IMR-90 (cell line): Measurements from ENCODE around the gene SIX5. TPM values are rescaled to one million over a fixed set of nuclear protein-coding genes. Genes with fewer than 3 reads are reported as not detected.
A peak's percentile ranks its signal among the peaks of the same experiment; 100 is the strongest.

Experiments
- ATAC-seq: fragments of 200-7000 bp; cut with Tn5 transposase; 2 replicates; pipeline ENCODE4 v1.9.1; 2020; ENCODE audit warnings: low read depth, mild to moderate bottlenecking, moderate library complexity
- BruUV-seq: library from RNA; stranded (reverse); fragments of 400-500 nt; replicated peaks from 2 replicates; lab custom pipeline; 2021; lab: Mats Ljungman, UMichigan
- CTCF ChIA-PET: fragments of 300-600 bp; formaldehyde crosslinking; extraction: SDS; loops from one replicate; lab custom pipeline; 2021; ENCODE audit warnings: antibody characterized with exemption; lab: Yijun Ruan, JAX
- POLR2A ChIA-PET: fragments of 300-600 bp; sonication (Branson Sonifier 250); formaldehyde crosslinking; loops from one replicate; lab custom pipeline; 2022; ENCODE audit warnings: antibody characterized with exemption; ENCODE audit not compliant: unreplicated experiment; lab: Charles Lee
- DNase-seq: peaks from one replicate; pipeline ENCODE4 v3.0.0; 2013
- H2AFZ ChIP-seq: replicated peaks from 2 replicates; pipeline ENCODE3; 2013; ENCODE audit warnings: low read length, mild to moderate bottlenecking; ENCODE audit not compliant: poor library complexity
- H2AK5ac ChIP-seq: 2 replicates; pipeline ENCODE4 v1.6.1; 2013; ENCODE audit warnings: low read depth, low read length, inconsistent platforms
- H2AK9ac ChIP-seq: replicated peaks from 2 replicates; pipeline ENCODE3; 2013; ENCODE audit warnings: mild to moderate bottlenecking, low read depth, low read length, moderate library complexity; ENCODE audit not compliant: poor library complexity
- H2BK120ac ChIP-seq: 2 replicates; pipeline ENCODE4 v1.6.1; 2013; ENCODE audit warnings: low read depth, low read length, inconsistent platforms
- H2BK15ac ChIP-seq: 3 replicates; pipeline ENCODE4 v1.6.1; 2013; ENCODE audit warnings: low read depth, low read length, inconsistent platforms
- H2BK20ac ChIP-seq: 2 replicates; pipeline ENCODE4 v1.6.1; 2013; ENCODE audit warnings: low read depth, mild to moderate bottlenecking, inconsistent platforms, low read length, moderate library complexity
- H2BK5ac ChIP-seq: 2 replicates; pipeline ENCODE4 v1.6.1; 2013; ENCODE audit warnings: mild to moderate bottlenecking, low read depth, low read length, inconsistent platforms; ENCODE audit not compliant: poor library complexity, severe bottlenecking
- H3K14ac ChIP-seq: replicated peaks from 2 replicates; pipeline ENCODE4 v1.6.1; 2013; ENCODE audit warnings: low read depth, low read length, inconsistent platforms
- H3K18ac ChIP-seq: 2 replicates; pipeline ENCODE4 v1.6.1; 2013; ENCODE audit warnings: low read depth, low read length, control low read depth
- H3K23ac ChIP-seq: 2 replicates; pipeline ENCODE4 v1.6.1; 2013; ENCODE audit warnings: low read depth, low read length, inconsistent platforms
- H3K27ac ChIP-seq: 2 replicates; pipeline ENCODE4 v1.5.1; 2013; ENCODE audit warnings: mild to moderate bottlenecking, control low read depth, low read length; ENCODE audit not compliant: insufficient read depth
- H3K27me3 ChIP-seq: 2 replicates; pipeline ENCODE4 v1.6.1; 2013; ENCODE audit warnings: low read length; ENCODE audit not compliant: control insufficient read depth, insufficient read depth
- H3K36me3 ChIP-seq: 2 replicates; pipeline ENCODE4 v1.6.1; 2013; ENCODE audit warnings: low read length, mixed read lengths; ENCODE audit not compliant: control insufficient read depth, insufficient read depth
- H3K4ac ChIP-seq: 2 replicates; pipeline ENCODE4 v1.6.1; 2013; ENCODE audit warnings: low read depth, low read length, inconsistent platforms
- H3K4me1 ChIP-seq: 2 replicates; pipeline ENCODE4 v1.6.1; 2013; ENCODE audit warnings: low read length, mixed read lengths; ENCODE audit not compliant: control insufficient read depth, insufficient read depth
- H3K4me2 ChIP-seq: 2 replicates; pipeline ENCODE4 v1.6.1; 2013; ENCODE audit warnings: low read depth, mild to moderate bottlenecking, control low read depth, low read length, moderate library complexity
- H3K4me3 ChIP-seq: 2 replicates; pipeline ENCODE4 v1.5.1; 2013; ENCODE audit warnings: low read depth, mild to moderate bottlenecking, control low read depth, low read length, moderate library complexity; ENCODE audit not compliant: insufficient read depth
- H3K56ac ChIP-seq: 2 replicates; pipeline ENCODE4 v1.6.1; 2013; ENCODE audit warnings: low read length, inconsistent platforms; ENCODE audit not compliant: insufficient read depth; ENCODE audit errors: extremely low read depth
- H3K79me1 ChIP-seq, 2 experiments: 2 replicates each; pipeline ENCODE4 v1.6.1; 2013; ENCODE audit warnings: low read length in 2 of 2, inconsistent platforms in 1 of 2, low read depth in 1 of 2
- H3K9ac ChIP-seq: 2 replicates; pipeline ENCODE4 v1.6.1; 2013; ENCODE audit warnings: low read depth, low read length, control low read depth
- H3K9me1 ChIP-seq: 2 replicates; pipeline ENCODE4 v1.6.1; 2013; ENCODE audit warnings: low read length, inconsistent platforms; ENCODE audit not compliant: insufficient read depth
- H3K9me3 ChIP-seq: 2 replicates; pipeline ENCODE4 v1.6.1; 2013; ENCODE audit warnings: low read length; ENCODE audit not compliant: control insufficient read depth, insufficient read depth
- H4K20me1 ChIP-seq: 2 replicates; pipeline ENCODE4 v1.6.1; 2013; ENCODE audit warnings: low read length, inconsistent platforms; ENCODE audit not compliant: insufficient read depth
- H4K5ac ChIP-seq: 2 replicates; pipeline ENCODE4 v1.6.1; 2013; ENCODE audit warnings: mild to moderate bottlenecking, low read depth, low read length, control low read depth
- H4K8ac ChIP-seq, 2 experiments: 2 replicates each; pipeline ENCODE4 v1.6.1; 2013; ENCODE audit warnings: low read depth in 2 of 2, low read length in 2 of 2, control low read depth in 1 of 2, inconsistent platforms in 1 of 2
- H4K91ac ChIP-seq: 2 replicates; pipeline ENCODE4 v1.6.1; 2013; ENCODE audit warnings: low read depth, low read length, inconsistent platforms; ENCODE audit not compliant: insufficient read depth
- BHLHE40 ChIP-seq: fragments of 150-350 bp; IDR thresholded peaks from 2 replicates; pipeline ENCODE4 v1.6.1; 2016; ENCODE audit warnings: mild to moderate bottlenecking, low read depth, low read length
- CHD1 ChIP-seq: IDR thresholded peaks from 2 replicates; pipeline ENCODE4 v1.6.1; 2012; ENCODE audit warnings: low read depth, low read length, improper control_type of control experiment
- MAFK ChIP-seq: IDR thresholded peaks from 2 replicates; pipeline ENCODE4 v1.6.1; 2012; ENCODE audit warnings: low read depth, low read length, improper control_type of control experiment
- MAZ ChIP-seq: IDR thresholded peaks from 2 replicates; pipeline ENCODE4 v1.6.1; 2012; ENCODE audit warnings: low read depth, mild to moderate bottlenecking, low read length, improper control_type of control experiment, moderate library complexity, borderline replicate concordance
- MXI1 ChIP-seq: IDR thresholded peaks from 2 replicates; pipeline ENCODE4 v1.6.1; 2012; ENCODE audit warnings: low read depth, mild to moderate bottlenecking, low read length, moderate library complexity, borderline replicate concordance
- NFE2L2 ChIP-seq: fragments of 150-350 bp; IDR thresholded peaks from 2 replicates; pipeline ENCODE4 v1.6.1; 2016; ENCODE audit warnings: low read depth, mild to moderate bottlenecking, low read length
- POLR2A ChIP-seq: IDR thresholded peaks from 2 replicates; pipeline ENCODE4 v1.6.1; 2012; ENCODE audit warnings: mild to moderate bottlenecking, low read depth, low read length
- RAD21 ChIP-seq: IDR thresholded peaks from 2 replicates; pipeline ENCODE4 v1.6.1; 2012; ENCODE audit warnings: low read length, improper control_type of control experiment
- SMC3 ChIP-seq: fragments of 150-350 bp; IDR thresholded peaks from 2 replicates; pipeline ENCODE4 v1.6.1; 2016; ENCODE audit warnings: low read depth, mild to moderate bottlenecking, antibody characterized with exemption, low read length, moderate library complexity
- USF2 ChIP-seq: fragments of 150-350 bp; IDR thresholded peaks from 2 replicates; pipeline ENCODE4 v1.6.1; 2017; ENCODE audit warnings: mild to moderate bottlenecking, antibody characterized with exemption, low read length, low read depth
- WGBS, 2 experiments: methylation state at CpG; one replicate each; pipeline versions ENCODE4 v1.1.5 to v1.1.7; 2013; ENCODE audit warnings: missing lambda C conversion rate in 2 of 2; ENCODE audit not compliant: insufficient read length in 1 of 2; ENCODE audit errors: extremely low coverage in 2 of 2; 5-methylcytosine and 5-hydroxymethylcytosine counted together
- dilution Hi-C: fragments of 300-500 bp; cut with HindIII; formaldehyde crosslinking; loops from one replicate; pipeline ENCODE4 v1.14.3; 2018; ENCODE audit warnings: low sequenced_read_pairs; ENCODE audit not compliant: unreplicated experiment
- in situ Hi-C: fragments of 300-500 bp; cut with MboI; formaldehyde crosslinking; loops from 3 replicates; pipeline ENCODE4 v1.14.3; 2019; ENCODE audit warnings: low sequenced_read_pairs, inconsistent platforms, mixed read lengths
- intact Hi-C: fragments of 100-400 bp; cut with micrococcal nuclease; formaldehyde crosslinking; loops from 2 replicates; pipeline ENCODE4 v1.10.0; 2022
- polyA plus RNA-seq, 3 experiments: library from polyadenylated mRNA; depleted of rRNA; stranded (reverse); fragments of >200 nt; gene quantifications; 2 replicates each; pipeline ENCODE4 v1.2.3, GENCODE V29; 2012; ENCODE audit warnings: low replicate concordance in 1 of 3
- total RNA-seq: library from RNA; depleted of rRNA; stranded (reverse); fragments of >200 nt; gene quantifications from 2 replicates; pipeline ENCODE4 v1.2.3, GENCODE V29; 2012
- TF ChIP-seq, protein P1 (sequence below): conservative IDR thresholded peaks from 2 replicates; pipeline ENCODE4 v1.5.1; 2012; ENCODE audit warnings: mild to moderate bottlenecking, low read depth, low read length, improper control_type of control experiment
- TF ChIP-seq, protein P2 (sequence below): fragments of 150-350 bp; IDR thresholded peaks from 2 replicates; pipeline ENCODE4 v1.6.1; 2016; ENCODE audit warnings: low read depth, mild to moderate bottlenecking, low read length, moderate library complexity, borderline replicate concordance

The SIX5 gene
- total and polyA plus RNA-seq, 2 of the 4 experiments (the other 2 are of a cell fraction): 0.90 to 15.5 TPM

- H3K9me3 ChIP-seq: no peaks in the 10 kb centered on the region
- H2BK5ac ChIP-seq: peak within 1 kb of the TSS; percentile 26
- no TSS peak for BruUV-seq
- dilution Hi-C loops: no loop called here
- no peak within 1 kb of the TSS for H2BK20ac ChIP-seq
- peaks cover 2% of the 10 kb centered on the region; the same call in 1 of the 2 replicates for H4K20me1 ChIP-seq
- 1% methylated on average over 28 of the region's 48 CpGs; no CpG with 5 or more reads in 1 of the 2 experiments for WGBS, 2 experiments
- H3K4me1 ChIP-seq: peaks cover 3% of the 10 kb centered on the region; the same call in 1 of the 2 replicates
- peak within 1 kb of the TSS; percentile 11; the same call in 2 of the 3 replicates for H2BK15ac ChIP-seq
- ChIA-PET POLR2A (interaction anchor here (0.6 to 1.3 kb wide), 3 partner anchors 13 to 617 kb away, joined by 5 to 20 read pairs (median 5); no protein-coding TSS in a partner anchor), CTCF (interaction anchor here (0.7 to 1.2 kb wide), 2 partner anchors 39 to 125 kb away, joined by 3 read pairs; no protein-coding TSS in a partner anchor)
- H4K8ac ChIP-seq: peak within 1 kb of the TSS; percentile 95 to 96
- peak within 1 kb of the TSS; percentile 67 for H3K14ac ChIP-seq
- H3K18ac ChIP-seq: no peak within 1 kb of the TSS
- H3K56ac ChIP-seq: peak within 1 kb of the TSS; percentile 61
- peaks cover 3% of the 10 kb centered on the region for H3K9me1 ChIP-seq
- H4K5ac ChIP-seq: peak within 1 kb of the TSS; percentile 80
- H3K27me3 ChIP-seq: no peaks in the 10 kb centered on the region
- peak within 1 kb of the TSS; percentile 70 for H3K4ac ChIP-seq
- H2BK120ac ChIP-seq: peak within 1 kb of the TSS; percentile 31; the same call in 1 of the 2 replicates
- H3K27ac ChIP-seq: peak within 1 kb of the TSS; percentile 50
- ATAC-seq: peak; percentile 99
- H3K9ac ChIP-seq: peak within 1 kb of the TSS; percentile 92
- DNase-seq: peak; percentile 98
- peak within 1 kb of the TSS; percentile 89 for H3K4me3 ChIP-seq
- H2AK9ac ChIP-seq: peak within 1 kb of the TSS; percentile 95
- intact Hi-C loops: loop anchor here (2.0 kb wide), 1 partner anchor 36 kb away; no protein-coding TSS in a partner anchor
- peak within 1 kb of the TSS; percentile 90 for H3K4me2 ChIP-seq
- H2AFZ ChIP-seq: peak within 1 kb of the TSS; percentile 86
- peaks cover 26 to 46% of the 10 kb centered on the region in 2 experiments for H3K79me1 ChIP-seq
- in situ Hi-C loops: no loop called here
- H2AK5ac ChIP-seq: peak within 1 kb of the TSS; percentile 96
- H4K91ac ChIP-seq: peak within 1 kb of the TSS; percentile 37
- no peaks in the 10 kb centered on the region for H3K36me3 ChIP-seq
- peak within 1 kb of the TSS; percentile 86 for H3K23ac ChIP-seq
- TF ChIP-seq, protein P1, sequence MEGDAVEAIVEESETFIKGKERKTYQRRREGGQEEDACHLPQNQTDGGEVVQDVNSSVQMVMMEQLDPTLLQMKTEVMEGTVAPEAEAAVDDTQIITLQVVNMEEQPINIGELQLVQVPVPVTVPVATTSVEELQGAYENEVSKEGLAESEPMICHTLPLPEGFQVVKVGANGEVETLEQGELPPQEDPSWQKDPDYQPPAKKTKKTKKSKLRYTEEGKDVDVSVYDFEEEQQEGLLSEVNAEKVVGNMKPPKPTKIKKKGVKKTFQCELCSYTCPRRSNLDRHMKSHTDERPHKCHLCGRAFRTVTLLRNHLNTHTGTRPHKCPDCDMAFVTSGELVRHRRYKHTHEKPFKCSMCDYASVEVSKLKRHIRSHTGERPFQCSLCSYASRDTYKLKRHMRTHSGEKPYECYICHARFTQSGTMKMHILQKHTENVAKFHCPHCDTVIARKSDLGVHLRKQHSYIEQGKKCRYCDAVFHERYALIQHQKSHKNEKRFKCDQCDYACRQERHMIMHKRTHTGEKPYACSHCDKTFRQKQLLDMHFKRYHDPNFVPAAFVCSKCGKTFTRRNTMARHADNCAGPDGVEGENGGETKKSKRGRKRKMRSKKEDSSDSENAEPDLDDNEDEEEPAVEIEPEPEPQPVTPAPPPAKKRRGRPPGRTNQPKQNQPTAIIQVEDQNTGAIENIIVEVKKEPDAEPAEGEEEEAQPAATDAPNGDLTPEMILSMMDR: peak; percentile 35
- TF ChIP-seq NFE2L2: no peak
- TF ChIP-seq MXI1: peak; percentile 26; the same call in 1 of the 2 replicates
- TF ChIP-seq RAD21: peak; percentile 8; the same call in 1 of the 2 replicates
- TF ChIP-seq POLR2A: peak; percentile 65; the same call in 1 of the 2 replicates
- no peak for TF ChIP-seq SMC3
- no peak for TF ChIP-seq CHD1
- no peak for TF ChIP-seq USF2
- TF ChIP-seq BHLHE40: no peak
- TF ChIP-seq MAFK: no peak
- TF ChIP-seq MAZ: peak; percentile 89; the same call in 1 of the 2 replicates
- TF ChIP-seq, protein P2, sequence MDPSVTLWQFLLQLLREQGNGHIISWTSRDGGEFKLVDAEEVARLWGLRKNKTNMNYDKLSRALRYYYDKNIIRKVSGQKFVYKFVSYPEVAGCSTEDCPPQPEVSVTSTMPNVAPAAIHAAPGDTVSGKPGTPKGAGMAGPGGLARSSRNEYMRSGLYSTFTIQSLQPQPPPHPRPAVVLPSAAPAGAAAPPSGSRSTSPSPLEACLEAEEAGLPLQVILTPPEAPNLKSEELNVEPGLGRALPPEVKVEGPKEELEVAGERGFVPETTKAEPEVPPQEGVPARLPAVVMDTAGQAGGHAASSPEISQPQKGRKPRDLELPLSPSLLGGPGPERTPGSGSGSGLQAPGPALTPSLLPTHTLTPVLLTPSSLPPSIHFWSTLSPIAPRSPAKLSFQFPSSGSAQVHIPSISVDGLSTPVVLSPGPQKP: no peak
Observed at GRCh38 chr19:45730368-45731288, 38.4 kb downstream of the SIX5 start, which contains the start of gene FBXO46. Gene FBXO46 (minus strand): TSS chr19:45730896. CDS start chr19:45713495, 17,401 bp downstream.
